GM18505 (cell line): ENCODE results near the gene GRB2.

Experiments used
- ATAC-seq: cut with Tn5 transposase; IDR thresholded peaks from one replicate; pipeline ENCODE4 v1.9.1; 2021; ENCODE audit not compliant: unreplicated experiment
- POLR2A ChIP-seq: IDR thresholded peaks from 4 replicates; pipeline ENCODE4 v1.6.1; 2011; ENCODE audit warnings: borderline replicate concordance; ENCODE audit not compliant: insufficient read depth, insufficient read length; ENCODE audit errors: extremely low read depth

GRB2 gene

DNA sequence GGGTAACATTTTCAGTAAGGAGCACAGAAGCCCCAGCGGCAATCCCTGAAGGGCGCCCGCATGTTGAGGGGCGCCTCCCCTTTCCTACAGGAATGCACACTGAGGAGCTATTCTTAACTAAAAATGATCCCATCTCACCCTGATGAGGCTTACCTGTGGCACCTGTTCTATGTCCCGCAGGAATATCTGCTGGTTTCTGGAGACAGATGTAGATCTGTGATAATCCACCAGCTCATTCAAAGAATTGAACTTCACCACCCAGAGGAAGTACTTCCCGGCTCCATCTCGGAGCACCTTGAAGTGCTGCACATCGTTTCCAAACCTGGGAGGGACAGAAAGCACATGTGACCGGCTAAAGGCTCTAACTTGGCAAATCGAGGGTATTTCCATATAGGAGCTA, 84.0 kb downstream of the GRB2 start:
- no peak for TF ChIP-seq POLR2A
- no peak for ATAC-seq

DNA sequence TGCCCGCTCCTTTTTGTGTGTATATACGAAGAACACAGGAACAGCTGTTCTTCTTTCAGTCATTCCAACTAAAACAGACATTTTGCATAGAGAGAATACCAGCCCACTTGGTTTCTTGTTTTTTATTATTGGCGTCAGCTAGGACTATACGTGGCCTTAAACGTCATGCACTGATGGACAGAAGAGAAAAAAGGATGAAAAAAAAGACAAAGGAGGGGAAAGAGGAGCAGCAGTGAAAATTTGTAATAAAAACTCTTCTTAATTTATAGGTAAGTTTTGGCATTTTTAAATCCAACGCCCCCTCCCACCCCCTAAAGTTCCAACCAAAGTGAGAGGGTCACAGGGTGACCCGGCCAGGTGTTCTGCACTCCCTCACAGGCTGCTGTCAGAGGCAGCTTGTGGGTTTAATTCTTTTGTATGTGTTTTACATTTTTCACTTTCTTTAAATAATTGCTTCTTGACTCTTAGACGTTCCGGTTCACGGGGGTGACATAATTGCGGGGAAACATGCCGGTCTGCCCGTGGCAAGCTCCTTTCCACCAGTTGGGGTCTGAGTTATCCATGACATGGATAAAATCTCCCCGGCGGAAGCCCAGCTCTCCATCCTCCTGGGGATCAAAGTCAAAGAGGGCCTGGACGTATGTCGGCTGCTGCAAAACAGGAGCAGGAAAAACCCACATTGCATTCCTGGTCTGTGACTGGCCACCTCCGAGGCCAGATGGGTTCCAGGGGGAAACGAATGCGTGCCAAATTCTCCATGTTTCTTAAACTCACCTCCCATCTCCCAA, 85.4 kb downstream of the GRB2 start:
- peak; percentile 43 for ATAC-seq
- TF ChIP-seq POLR2A = peak; percentile 20

DNA sequence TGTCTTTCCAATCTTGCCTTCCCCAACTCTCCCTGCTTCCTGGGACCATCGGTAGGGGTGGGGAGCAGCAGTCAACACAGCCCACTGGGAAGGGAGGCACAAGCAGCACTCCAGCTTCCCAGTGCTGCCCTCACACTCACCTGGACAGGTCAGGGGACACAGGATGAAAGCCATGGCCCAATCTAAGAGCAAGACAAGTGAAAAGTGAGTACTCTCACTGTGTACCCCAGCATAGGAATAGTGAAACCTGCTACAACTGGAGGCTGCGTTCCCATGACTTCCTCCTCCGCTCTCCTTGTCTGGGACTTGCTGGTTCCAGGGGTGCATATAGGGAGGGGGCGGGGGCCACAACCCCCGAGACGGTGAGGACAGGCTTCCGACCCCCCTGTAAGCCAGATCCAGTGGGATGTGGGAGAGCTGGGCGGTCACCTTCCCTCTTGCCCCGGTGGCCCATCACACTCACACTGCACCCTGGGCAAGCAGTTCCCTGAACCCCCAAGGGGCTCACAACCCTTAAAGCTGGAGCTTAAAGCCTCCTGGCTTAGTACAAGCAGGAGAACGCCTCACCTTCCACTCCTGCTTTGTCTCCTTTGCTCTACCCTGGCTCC, 86.8 kb downstream of the GRB2 start:
- no peak for ATAC-seq
- peak; percentile 17 for TF ChIP-seq POLR2A

DNA sequence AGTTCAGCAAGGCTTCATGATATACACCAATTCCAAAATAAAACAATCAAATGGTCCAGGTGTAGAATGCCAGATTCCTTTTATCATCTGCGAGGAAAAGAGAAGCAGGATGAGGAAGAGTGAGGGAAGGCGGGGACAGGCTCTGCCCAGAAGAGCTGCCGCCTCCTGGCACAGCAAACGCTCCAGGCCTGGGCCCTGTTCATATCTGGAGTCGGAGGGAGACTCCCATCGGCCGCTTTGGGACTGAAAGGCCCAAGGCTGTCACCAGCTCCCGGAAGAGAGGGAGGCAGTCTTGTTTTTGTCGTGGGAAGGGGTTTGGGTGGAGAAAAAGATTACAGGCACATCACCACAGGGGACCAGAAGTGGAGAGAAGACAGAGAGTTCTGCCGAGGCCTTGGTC, 87.3 kb downstream of the GRB2 start:
- ATAC-seq = no peak
- no peak for TF ChIP-seq POLR2A

DNA sequence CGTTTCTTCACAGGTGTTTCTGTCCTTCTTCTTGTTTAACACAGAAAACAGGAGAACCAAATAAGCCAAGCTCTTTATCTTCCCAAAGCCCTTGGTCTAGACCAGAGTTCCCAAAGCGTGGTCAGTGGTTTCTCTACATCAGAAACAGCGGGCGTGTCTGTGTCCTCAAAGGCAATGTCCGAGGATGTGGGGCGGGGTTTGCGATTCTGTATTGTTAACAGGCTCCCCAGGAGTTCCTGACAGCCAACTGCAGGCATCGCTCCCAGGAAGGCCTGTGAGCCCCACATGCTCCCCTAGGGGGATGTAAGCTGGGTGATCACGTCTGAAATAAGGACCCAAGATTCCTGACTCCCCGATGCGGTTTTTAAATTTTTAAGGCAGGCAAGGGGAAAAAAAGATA, 87.8 kb downstream of the GRB2 start:
- no peak for TF ChIP-seq POLR2A

DNA sequence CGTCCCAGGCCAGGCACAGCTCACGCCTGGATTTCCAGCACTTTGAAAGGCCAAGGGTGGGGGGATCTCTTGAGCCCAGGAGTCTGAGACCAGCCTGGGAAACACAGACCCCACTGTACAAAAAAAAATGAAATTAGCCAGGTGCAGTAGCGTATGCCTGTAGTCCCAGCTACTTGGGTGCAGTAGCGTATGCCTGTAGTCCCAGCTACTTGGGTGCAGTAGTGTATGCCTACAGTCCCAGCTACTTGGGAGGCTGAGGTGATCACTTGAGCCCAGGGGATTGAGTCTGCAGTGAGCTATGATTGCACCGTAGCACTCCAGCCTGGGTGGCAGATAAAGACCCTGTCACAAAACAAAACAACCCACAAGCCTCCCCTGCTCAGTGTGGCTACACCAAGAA, 89.2 kb downstream of the GRB2 start:
- no peak for TF ChIP-seq POLR2A
- no peak for ATAC-seq

More for the DNA sequence above, 87.8 kb downstream of the GRB2 start:
- ATAC-seq = no peak

DNA sequence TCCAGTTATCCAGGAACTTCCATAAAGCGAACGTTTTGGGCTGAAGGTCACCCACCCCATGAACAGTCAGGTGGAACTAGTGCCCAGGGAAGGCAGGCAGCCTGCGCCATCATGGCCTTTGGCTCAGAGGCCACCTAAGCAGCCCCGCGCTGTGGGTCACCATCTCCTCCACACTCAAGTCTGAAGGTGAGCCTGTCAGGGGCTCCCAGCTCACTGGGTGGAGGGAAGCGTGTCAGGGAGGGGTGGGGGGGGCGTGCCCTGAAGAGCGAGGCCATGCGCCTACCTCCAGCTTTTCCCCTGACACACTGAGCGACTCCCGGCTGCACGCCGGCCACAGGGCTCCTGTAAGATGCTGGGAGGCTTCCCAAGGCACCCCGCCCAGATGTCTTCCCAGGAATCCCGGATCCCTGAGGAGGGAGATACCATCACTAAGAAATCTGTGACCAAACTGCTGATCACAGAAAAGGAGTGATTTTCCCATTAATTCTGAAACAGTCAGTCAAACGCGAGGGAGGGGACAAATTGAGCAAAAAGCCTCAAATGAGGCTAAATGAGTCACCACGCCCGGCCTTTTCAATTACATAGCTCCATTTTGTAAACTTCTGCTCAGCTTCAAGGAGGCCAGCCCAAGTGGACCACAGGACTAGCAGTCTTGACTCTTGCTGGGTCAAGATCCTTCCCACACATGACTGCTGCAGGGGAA, 89.8 kb downstream of the GRB2 start:
- TF ChIP-seq POLR2A = peak; percentile 16
- ATAC-seq = no peak

DNA sequence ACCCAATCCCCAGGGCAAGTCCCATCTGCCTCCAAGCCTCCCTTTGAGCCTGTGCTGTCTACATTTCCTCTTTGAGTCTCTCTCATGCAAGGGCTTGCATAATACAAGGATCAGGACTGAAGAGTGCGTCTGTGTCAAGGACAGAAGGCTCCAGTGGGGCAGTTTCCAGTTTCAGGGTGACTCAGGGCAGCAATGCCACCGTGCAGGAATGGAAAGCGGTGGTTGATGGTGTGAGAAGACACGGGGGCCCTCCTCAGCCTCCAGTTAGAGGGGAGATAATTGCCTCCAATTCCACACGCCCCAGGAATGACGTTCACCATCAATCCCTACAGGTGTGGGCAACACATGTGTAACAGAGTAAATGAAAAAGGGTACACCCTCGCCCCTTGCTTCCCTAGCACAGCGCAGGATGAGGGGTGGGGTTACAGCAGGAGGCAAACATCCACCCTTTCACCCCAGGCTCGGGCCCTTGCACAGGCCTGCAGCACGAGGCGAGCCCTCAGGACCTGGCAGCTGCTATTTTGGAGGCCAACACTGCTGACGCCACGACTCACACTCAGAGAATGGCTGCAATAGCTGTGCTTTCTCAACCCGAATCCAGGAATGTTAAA, 91.4 kb downstream of the GRB2 start:
- no peak for ATAC-seq
- TF ChIP-seq POLR2A = no peak

DNA sequence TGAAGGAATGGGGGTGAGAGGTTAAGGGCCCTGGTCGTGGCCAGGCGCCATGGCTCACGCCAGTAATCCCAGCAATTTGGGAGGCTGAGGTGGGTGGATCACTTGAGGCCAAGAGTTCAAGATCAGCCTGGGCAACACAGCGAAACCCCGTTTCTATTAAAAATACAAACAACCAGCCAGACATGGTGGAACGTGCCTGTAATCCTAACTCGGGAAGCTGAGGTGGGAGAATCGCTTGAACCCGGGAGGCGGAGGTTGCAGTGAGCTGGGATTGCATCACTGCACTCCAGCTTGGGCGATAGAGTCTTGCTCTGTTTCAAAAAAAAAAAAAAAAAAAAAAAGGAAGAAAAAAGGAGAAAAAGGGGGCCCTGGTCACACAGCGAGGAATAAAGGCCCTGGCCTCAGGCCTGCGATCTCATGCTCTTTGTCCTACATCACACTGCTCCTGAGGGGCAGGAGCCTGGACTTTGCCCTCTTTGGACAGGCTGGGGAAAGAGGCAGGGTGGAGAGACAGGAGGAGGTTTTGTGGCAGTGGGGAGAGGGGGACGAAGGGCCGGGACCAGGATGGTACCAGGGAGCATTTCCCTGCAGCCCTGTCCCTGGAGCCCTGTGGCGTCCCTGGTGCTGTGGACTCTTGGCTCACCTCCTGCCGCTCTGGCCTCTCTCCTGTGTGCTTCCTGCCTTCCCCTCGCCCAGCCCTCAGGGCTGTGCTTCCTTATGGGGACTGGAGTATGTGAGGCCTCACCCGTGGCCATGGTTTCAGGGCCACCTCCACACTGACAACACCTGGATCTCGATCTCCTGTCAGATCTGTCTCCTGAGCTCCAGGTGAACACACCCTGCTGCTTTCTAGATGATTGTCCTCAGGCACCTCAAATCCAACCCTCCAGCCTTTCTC, 96.5 kb downstream of the GRB2 start:
- no peak for ATAC-seq
- TF ChIP-seq POLR2A = no peak

DNA sequence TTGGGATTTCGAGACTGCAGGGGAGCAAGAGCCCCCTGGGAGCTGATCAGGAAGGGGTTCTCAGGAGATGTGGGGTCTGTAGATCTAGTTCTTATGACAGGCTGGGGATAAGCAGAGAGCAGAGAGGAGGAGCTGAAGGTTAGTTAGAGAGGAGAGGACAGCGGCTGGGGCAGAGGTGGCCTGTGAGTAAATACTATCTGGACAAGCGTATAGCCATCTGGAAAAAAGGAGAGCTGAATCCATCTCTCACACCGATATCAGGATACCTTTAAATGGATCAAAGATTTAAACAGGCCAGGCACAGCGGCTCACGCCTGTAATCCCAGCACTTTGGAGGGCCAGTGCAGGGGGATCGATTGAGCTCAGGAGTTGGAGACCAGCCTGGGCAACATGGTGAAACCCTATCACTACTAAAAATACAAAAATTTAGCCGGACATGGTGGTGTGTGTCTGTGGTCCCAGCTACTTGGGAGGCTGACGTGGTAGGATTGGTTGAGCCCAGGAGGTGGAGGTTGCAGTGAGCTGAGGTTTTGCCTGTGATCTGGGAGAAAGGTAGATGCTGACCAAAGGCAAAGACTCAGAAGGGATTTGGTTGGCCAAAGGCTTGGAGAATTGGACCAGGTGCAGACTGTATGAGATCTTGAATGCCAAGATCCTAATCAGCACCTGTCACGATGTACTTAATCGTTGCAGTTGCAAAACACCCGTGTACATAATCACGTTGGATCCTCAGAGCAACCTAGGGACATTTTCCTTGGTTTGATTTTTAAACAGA, 97.3 kb downstream of the GRB2 start:
- ATAC-seq = no peak
- TF ChIP-seq POLR2A = no peak

DNA sequence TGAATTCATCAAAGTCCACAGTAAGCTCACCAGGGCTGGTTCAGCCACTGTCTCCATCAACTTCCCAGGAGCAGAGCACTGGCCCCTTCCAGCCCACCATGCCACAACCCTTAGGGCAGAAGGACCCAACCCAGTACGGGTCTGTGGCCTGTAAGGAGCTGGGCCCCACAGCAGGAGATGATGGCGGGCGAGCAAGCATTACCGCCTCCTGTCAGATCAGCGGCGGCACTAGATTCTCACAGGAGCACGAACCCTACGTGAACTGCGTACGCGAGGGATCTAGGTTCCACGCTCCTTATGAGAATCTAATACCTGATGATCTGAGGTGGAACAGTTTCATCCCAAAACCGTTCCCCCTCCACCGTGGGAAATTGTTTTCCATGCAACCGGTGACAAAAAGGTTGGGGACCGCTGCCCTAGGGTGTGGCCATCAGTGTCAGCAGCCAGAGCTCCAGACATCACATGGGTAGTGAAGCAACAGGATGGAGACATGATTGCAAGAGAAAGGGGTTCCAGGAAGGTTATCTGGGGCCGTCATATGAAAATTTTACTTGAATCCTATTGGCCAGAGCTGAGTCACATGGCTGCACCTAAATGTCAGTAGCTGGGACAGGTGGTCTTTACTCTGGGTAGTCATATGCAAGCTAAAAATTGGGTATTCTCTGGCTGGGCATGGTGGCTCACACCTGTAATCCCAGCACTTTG, 103.8 kb downstream of the GRB2 start:
- no peak for TF ChIP-seq POLR2A
- ATAC-seq = no peak
